Measurements from ENCODE around the gene KIAA1614. TPM values are rescaled to one million over a fixed set of nuclear protein-coding genes. Genes with fewer than 3 reads are reported as not detected.

Gene KIAA1614, protein sequence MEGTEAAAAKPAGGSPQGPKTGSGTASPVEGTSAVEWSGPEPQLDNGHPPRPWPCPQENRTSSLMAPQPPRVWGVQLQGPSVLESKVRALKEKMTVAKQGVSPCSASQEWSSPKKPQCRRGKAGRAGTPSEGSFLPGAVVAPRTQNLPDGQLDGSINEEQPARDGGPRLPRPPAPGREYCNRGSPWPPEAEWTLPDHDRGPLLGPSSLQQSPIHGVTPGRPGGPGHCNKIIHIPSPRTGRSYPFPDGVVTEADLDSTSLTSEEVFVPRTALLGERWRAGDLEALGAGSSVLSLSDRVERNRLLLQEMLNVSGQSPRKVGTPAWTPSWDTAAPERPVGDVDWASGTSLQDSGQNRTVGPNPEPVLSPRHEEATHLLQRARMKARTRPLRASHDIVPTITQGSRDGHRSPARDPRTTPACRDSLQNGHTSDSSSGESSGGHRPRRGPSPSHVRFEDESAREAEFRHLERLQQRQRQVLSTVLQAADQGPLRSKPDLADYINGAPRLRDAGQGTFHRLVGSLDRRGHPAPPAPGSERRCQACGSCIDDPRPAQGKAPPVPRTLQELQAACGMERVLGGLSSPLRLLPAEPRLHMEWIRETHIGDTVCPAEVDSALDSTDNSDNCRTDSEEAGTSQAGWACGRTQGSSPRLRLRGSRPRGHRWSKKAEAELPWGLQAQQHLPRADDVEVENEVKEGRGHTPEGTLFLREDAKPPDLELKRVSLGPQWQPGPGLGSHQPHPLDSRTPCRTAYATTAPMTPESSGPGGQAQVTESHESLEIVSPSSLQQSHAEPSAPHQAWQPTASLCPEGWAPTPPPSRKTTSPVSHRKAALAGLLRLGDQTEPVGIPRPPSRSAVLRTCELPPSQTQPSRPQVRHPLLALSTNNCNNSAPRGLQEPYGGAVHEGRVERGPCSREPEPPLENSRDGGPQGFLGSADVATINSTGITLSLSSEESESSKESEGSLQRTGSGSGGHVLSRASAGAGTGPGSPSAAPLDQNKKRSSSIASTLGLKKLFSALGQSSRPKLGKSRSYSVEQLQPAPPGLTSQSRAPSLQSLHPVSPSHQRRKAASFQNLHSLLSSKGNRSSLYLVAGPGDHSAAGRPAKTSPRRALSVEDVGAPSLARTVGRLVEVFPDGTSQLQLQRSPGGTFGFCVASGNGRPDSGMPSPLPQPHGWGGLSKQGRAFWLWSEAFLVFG
- 2.7 and 5.1 TPM in 2 replicates for total RNA-seq

DNA sequence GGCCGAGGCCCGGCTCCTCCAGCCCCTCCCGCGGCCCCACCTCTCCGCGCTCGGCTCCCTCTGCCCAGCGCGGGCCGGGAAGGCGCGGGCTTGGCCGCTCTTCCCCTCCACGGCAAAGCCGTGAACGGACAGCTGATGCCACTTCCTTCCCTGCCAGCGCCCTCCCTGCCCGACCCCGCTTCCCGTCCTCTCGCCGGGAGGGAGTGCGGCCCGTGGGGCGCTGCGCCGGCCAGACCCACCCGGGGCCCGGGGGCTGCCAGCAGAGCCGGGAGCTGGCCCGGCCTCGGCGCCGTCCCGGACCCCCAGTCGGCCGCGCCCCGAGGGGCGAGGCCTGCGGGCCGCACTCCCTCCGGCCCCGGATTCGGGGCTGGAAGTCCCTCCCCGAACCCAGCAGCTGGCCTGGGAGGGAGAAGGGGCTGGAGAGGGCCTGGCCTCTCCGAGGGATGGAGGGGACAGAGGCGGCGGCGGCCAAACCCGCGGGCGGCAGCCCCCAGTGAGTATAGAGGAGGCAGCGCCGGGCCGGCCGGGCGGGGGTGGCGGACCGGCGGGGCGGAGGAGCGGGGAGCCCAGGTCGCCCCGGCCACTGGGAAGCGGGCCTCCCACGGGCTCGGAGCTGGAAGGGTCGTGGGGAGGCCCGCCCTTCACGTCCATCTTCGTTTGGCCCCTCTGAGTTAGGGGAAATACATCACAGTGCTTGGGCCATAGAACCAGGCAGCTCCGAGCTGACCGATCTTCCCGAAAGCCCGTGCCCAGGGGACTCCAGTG is at the start of gene KIAA1614:
Gene KIAA1614, plus strand, starts transcription at position 97 of the 765 bp plus-strand sequence. Its CDS starts 347 bp downstream, at position 444.

Other genes starting within 250 kb of the KIAA1614 start
- 30.5 and 50.4 TPM in 2 replicates for gene STX6, start 110.0 kb downstream of the KIAA1614 start, total RNA-seq
- 1.1 and 1.6 TPM in 2 replicates for gene MR1, start 121.1 kb downstream of the KIAA1614 start, total RNA-seq
- gene IER5, start 175.8 kb downstream of the KIAA1614 start, total RNA-seq = 19.8 and 28.5 TPM in 2 replicates

All from dermis lymphatic vessel endothelial cell (primary cell).